ENCODE measurements around the gene ZNF425. TPM values are rescaled to one million over a fixed set of nuclear protein-coding genes. Genes with fewer than 3 reads are reported as not detected.
"Not testable (repeated sequence)": the region's sequence is repeated elsewhere in the genome, so short reads cannot be mapped to it uniquely, and the experiment has no call there.

Gene ZNF425
- total RNA-seq, 2 experiments from 2014 or later = 1.4 to 1.6 TPM

DNA sequence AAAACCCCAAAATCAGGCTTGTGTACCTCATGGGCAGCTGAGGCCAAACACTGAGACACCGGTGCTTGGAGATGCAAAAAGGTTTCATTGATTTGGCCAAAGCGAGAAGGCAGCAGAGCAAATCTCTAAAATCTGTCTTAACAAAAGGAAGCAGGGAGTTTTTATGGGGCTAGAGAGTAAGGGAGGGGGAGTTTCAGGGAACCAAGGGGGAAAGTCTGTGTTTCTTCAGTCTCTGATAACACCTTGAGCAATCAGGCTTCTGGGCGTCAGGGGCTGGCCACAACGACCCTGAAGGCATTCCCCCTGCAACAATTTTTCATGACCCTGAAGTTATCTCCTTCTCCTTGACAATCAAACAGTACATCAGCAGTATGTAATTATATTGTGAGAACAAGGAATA lies 32.9 kb downstream of the ZNF425 start:
- Histone ChIP-seq H2AFZ (ENCODE audit: low read length) (peak overlapping the region; percentile 76), H3K36me3 (ENCODE audit: insufficient read depth, low read length) (peaks cover 7% of the 10 kb centered on the region; the same call in 1 of the 2 replicates), H3K9me3 (ENCODE audit: low read length) (no peaks in the 10 kb centered on the region), H3K4me1 (ENCODE audit: insufficient read depth, low read length, poor library complexity, severe bottlenecking) (peaks cover 28% of the 10 kb centered on the region), H4K20me1 (ENCODE audit: insufficient read depth, low read length) (no peaks in the 10 kb centered on the region), H3K79me2 (ENCODE audit: insufficient read depth, low read depth, low read length) (peaks cover 10% of the 10 kb centered on the region; the same call in 1 of the 2 replicates), H3K9me2 (ENCODE audit: insufficient read depth, low read length) (no peaks in the 10 kb centered on the region), H3K4me2 (ENCODE audit: low read length) (peak overlapping the region; percentile 45), H3K27ac (ENCODE audit: low read depth, low read length, poor library complexity, severe bottlenecking) (no peak overlapping the region), H3K4me3 (ENCODE audit: low read depth, low read length, poor library complexity, severe bottlenecking) (no peak overlapping the region)
- intact Hi-C loops (cut with micrococcal nuclease; ENCODE audit: unreplicated experiment) = no loop called here
- ChIA-PET CTCF (ENCODE audit: unreplicated experiment) (no interaction called here), POLR2A (interaction anchor here (1.0 kb wide), 1 partner anchor 31 kb away, joined by 3 read pairs; no protein-coding TSS in a partner anchor)
- DNase-seq (ENCODE audit: low spot score) = peak; percentile 14
- no TSS peak for BruUV-seq (replicated peaks)
- TF ChIP-seq, protein P1, sequence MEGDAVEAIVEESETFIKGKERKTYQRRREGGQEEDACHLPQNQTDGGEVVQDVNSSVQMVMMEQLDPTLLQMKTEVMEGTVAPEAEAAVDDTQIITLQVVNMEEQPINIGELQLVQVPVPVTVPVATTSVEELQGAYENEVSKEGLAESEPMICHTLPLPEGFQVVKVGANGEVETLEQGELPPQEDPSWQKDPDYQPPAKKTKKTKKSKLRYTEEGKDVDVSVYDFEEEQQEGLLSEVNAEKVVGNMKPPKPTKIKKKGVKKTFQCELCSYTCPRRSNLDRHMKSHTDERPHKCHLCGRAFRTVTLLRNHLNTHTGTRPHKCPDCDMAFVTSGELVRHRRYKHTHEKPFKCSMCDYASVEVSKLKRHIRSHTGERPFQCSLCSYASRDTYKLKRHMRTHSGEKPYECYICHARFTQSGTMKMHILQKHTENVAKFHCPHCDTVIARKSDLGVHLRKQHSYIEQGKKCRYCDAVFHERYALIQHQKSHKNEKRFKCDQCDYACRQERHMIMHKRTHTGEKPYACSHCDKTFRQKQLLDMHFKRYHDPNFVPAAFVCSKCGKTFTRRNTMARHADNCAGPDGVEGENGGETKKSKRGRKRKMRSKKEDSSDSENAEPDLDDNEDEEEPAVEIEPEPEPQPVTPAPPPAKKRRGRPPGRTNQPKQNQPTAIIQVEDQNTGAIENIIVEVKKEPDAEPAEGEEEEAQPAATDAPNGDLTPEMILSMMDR (conservative IDR thresholded peaks at IDR 0.05; ENCODE audit: low read length) = no peak
- no peak for TF ChIP-seq EZH2phosphoT487 (IDR thresholded peaks at IDR 0.05; ENCODE audit: borderline replicate concordance, low read depth, low read length)

DNA sequence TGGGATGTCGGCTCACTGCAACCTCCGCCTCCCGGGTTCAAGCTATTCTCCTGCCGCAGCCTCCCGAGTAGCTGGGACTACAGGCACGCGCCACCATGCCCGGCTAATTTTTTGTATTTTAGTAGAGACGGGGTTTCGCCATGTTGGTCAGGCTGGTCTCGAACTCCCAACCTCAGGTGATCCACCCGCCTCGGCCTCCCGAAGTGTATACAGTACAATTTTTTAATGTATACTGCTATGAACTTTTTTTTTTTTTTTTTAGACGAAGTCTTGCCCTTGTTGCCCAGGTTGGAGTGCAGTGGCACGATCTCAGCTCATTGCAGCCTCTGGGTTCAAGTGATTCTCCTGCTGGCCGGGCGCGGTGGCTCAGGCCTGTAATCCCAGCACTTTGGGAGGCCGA lies 33.9 kb downstream of the ZNF425 start:
- CTCF ChIA-PET (ENCODE audit: unreplicated experiment); BruUV-seq (replicated peaks); H3K9me2 ChIP-seq (ENCODE audit: insufficient read depth, low read length); H3K9me3 ChIP-seq (ENCODE audit: low read length); H3K27ac ChIP-seq (ENCODE audit: low read depth, low read length, poor library complexity, severe bottlenecking); H2AFZ ChIP-seq (ENCODE audit: low read length); intact Hi-C loops (cut with micrococcal nuclease; ENCODE audit: unreplicated experiment); POLR2A ChIA-PET; H4K20me1 ChIP-seq (ENCODE audit: insufficient read depth, low read length): not testable (repeated sequence)
- H3K79me2 ChIP-seq (ENCODE audit: insufficient read depth, low read depth, low read length) = peaks cover 10% of the 10 kb centered on the region; the same call in 1 of the 2 replicates
- peak overlapping the region; percentile 45; the same call in 1 of the 2 replicates for H3K4me2 ChIP-seq (ENCODE audit: low read length)
- peaks cover 15% of the 10 kb centered on the region for H3K36me3 ChIP-seq (ENCODE audit: insufficient read depth, low read length)
- peaks cover 28% of the 10 kb centered on the region for H3K4me1 ChIP-seq (ENCODE audit: insufficient read depth, low read length, poor library complexity, severe bottlenecking)
- H3K4me3 ChIP-seq (ENCODE audit: low read depth, low read length, poor library complexity, severe bottlenecking) = peak overlapping the region; percentile 20
- DNase-seq (ENCODE audit: low spot score) = peak; percentile 10

DNA sequence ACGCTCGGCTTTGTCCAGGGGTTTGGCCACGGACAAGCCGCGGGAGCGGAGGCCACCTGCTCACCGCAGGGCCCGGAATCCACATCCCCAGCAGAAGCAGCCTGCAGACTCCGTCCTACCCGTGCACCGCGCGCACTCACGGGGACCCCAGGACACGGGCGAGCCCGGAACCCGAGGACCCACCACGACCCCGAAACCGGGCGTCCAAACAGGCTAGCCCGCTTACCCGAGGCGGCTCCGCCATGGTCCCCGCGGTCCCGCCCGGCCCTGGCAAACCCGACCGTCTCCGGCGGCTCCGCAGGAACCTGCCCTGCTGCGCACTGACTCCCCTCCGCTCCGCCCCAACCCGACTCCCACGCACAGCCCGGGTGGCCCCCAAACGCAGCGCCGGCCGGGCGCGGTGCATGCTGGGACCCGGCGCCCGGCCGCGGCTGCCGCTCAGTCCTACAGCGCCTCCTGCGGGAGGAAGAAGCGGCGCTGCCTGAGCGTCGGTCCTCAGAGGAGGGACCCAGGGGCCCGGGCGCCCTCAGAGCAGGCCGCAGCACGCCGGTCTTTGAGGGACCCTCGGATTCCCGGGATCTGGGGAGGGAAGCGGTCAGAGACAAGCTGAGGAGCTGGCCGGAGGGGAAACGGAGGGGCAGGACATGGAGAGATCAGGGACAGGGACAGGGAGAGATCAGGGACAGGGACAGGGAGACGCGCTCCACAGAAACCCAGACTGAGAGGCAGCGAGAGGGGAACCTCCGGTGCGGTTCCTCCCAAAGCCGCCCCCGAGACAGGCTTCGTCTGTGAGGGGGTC lies 35.5 kb downstream of the ZNF425 start, which contains the start of gene ZNF786:
TSS of gene ZNF786 (minus strand) at position 322 of the 799 bp plus-strand sequence. CDS start at position 244, 78 bp downstream.
- Histone ChIP-seq H3K27ac (ENCODE audit: low read depth, low read length, poor library complexity, severe bottlenecking) (peak within 1 kb of the TSS; percentile 76), H3K4me2 (ENCODE audit: low read length) (peak within 1 kb of the TSS; percentile 96), H2AFZ (ENCODE audit: low read length) (peak within 1 kb of the TSS; percentile 96), H3K9me3 (ENCODE audit: low read length) (no peaks in the 10 kb centered on the region), H3K4me1 (ENCODE audit: insufficient read depth, low read length, poor library complexity, severe bottlenecking) (peaks cover 28% of the 10 kb centered on the region), H3K9me2 (ENCODE audit: insufficient read depth, low read length) (no peaks in the 10 kb centered on the region), H4K20me1 (ENCODE audit: insufficient read depth, low read length) (no peaks in the 10 kb centered on the region), H3K79me2 (ENCODE audit: insufficient read depth, low read depth, low read length) (peaks cover 10% of the 10 kb centered on the region; the same call in 1 of the 2 replicates), H3K36me3 (ENCODE audit: insufficient read depth, low read length) (peaks cover 27% of the 10 kb centered on the region), H3K4me3 (ENCODE audit: low read depth, low read length, poor library complexity, severe bottlenecking) (peak within 1 kb of the TSS; percentile 95)
- ChIA-PET CTCF (ENCODE audit: unreplicated experiment) (interaction anchor here (0.6 kb wide), 1 partner anchor 102 kb away, joined by 3 read pairs; no protein-coding TSS in a partner anchor), POLR2A (interaction anchor here (1.0 kb wide), 1 partner anchor 103 kb away, joined by 3 read pairs; no protein-coding TSS in a partner anchor)
- no TSS peak for BruUV-seq (replicated peaks)
- no peak for TF ChIP-seq EZH2phosphoT487 (IDR thresholded peaks at IDR 0.05; ENCODE audit: borderline replicate concordance, low read depth, low read length)
- TF ChIP-seq, protein P1 (conservative IDR thresholded peaks at IDR 0.05; ENCODE audit: low read length) = peak; percentile 83
- intact Hi-C loops (cut with micrococcal nuclease; ENCODE audit: unreplicated experiment) = loop anchor here (1.0 to 2.0 kb wide), 7 partner anchors 22 to 206 kb away; partner anchors contain the start of genes EZH2, PDIA4, ZNF398 and ZNF425
- peak; percentile 94 for DNase-seq (ENCODE audit: low spot score)
